ENCODE measurements around the gene RGP1. TPM values are rescaled to one million over a fixed set of nuclear protein-coding genes. Genes with fewer than 3 reads are reported as not detected.
A peak's percentile ranks its signal among the peaks of the same experiment; 100 is the strongest.

The RGP1 gene
- total and polyA plus RNA-seq, 12 donors = 6.4 to 41.2 (median 22.3) TPM

DNA sequence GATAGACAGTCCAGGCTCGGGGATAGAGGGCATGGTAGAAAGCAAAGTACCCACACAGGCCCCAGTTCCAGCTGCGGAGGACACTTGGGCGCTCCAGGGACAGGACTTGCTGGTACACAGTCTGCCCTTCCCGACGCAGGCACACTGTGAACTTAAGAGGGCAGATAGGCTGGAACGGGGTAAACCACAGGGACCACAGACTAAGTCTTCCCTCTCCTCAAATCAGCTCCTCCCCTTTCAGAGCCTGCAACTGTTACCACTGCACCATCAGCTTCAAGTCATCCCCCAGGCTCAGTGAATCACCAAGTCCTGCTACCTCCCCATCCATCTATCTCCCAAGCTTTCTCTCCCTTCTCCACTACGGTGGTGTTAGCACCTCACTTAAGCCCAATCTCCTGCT, 7.3 kb upstream of the RGP1 start:
- Histone ChIP-seq H3K9me3 (replicated peaks in 1 of 3) (no peaks in the 10 kb centered on the region), H3K27ac (no peak overlapping the region), H3K36me3 (replicated peaks in 1 of 2) (peaks cover 0 to 77% of the 10 kb centered on the region in 2 donors), H3K27me3 (no peaks in the 10 kb centered on the region), H3K4me1 (replicated peaks in 1 of 2) (peaks cover 13 to 24% of the 10 kb centered on the region in 2 donors), H3K4me3 (no peak overlapping the region)
- TF ChIP-seq, protein P1, sequence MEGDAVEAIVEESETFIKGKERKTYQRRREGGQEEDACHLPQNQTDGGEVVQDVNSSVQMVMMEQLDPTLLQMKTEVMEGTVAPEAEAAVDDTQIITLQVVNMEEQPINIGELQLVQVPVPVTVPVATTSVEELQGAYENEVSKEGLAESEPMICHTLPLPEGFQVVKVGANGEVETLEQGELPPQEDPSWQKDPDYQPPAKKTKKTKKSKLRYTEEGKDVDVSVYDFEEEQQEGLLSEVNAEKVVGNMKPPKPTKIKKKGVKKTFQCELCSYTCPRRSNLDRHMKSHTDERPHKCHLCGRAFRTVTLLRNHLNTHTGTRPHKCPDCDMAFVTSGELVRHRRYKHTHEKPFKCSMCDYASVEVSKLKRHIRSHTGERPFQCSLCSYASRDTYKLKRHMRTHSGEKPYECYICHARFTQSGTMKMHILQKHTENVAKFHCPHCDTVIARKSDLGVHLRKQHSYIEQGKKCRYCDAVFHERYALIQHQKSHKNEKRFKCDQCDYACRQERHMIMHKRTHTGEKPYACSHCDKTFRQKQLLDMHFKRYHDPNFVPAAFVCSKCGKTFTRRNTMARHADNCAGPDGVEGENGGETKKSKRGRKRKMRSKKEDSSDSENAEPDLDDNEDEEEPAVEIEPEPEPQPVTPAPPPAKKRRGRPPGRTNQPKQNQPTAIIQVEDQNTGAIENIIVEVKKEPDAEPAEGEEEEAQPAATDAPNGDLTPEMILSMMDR (IDR thresholded peaks at IDR 0.05) = no peak
- no peak for TF ChIP-seq POLR2A (IDR thresholded peaks at IDR 0.05)
- WGBS, 4 donors = 75 to 89% (median 85%) methylated on average over 7 of the region's 7 CpGs
- intact Hi-C loops (cut with DNase I) = no loop called here
- DNase-seq = peak in 1 of 7 donors; percentile 4

DNA sequence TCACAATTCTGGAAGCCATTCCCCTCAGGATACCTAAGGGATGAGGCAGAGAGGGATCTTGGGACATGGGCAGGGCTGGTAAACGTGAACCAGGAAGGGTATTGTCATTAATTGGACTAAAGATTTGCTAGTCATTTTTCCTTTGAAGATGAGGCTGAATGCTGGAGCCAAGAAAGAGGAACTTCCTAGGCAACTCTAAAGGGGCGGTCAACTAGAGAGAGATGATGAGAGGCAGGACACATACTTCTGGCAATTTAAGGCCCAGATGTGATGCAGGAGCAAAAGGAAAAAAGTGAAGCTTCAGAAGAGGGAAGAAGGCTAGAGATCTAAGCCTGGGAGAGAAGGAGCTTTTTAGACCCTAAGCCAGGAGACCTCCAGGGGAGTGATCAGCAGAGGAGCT, 5.6 kb upstream of the RGP1 start:
- H3K4me1 ChIP-seq (replicated peaks in 1 of 2) = peaks cover 27 to 38% of the 10 kb centered on the region in 2 donors
- 63 to 70% (median 66%) methylated on average over 2 of the region's 2 CpGs for WGBS, 4 donors
- no peak overlapping the region for H3K27ac ChIP-seq

DNA sequence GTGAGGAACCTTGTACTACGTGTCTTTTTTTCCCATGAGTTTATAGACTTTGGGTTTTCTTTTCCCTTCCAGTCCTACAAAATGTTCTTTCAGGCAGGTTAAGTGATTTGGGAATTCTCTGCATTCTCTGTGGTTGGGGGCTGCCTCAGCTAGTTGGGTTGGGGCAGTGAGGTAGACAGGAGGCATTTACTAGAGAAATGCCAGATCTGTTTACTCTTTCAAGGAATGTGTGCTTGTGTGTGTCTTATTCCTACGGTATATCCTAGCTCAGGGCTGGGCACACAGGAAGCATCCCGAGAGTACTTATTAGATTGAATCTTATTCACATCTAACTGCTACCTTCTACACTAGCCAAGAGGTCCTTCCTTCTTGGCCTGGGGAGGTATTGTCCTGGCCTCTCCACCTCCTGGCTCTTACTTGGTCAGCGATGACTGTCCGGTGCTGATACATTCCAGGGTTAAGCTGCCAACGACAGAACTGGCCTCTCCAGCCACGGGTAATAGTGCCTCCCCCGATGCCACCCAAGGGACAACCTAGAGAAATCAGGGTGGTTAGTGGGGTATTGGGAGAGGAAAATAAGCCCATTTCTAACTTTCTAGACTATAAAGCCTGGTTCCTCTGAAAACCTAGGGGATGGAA, 5.1 kb upstream of the RGP1 start:
- H3K36me3 ChIP-seq (replicated peaks in 1 of 2) = peaks cover 0 to 55% of the 10 kb centered on the region in 2 donors
- no peaks in the 10 kb centered on the region for H3K9me3 ChIP-seq (replicated peaks in 1 of 3)
- no peak overlapping the region for H3K4me3 ChIP-seq
- TF ChIP-seq POLR2A (IDR thresholded peaks at IDR 0.05) = no peak
- TF ChIP-seq, protein P1 (IDR thresholded peaks at IDR 0.05) = no peak
- H3K4me1 ChIP-seq (replicated peaks in 1 of 2) = peaks cover 27 to 38% of the 10 kb centered on the region in 2 donors
- WGBS, 4 donors = 80 to 85% (median 83%) methylated on average over 8 of the region's 8 CpGs
- DNase-seq = peak in 1 of 7 donors; percentile 9
- intact Hi-C loops (cut with DNase I) = no loop called here
- H3K27me3 ChIP-seq = no peaks in the 10 kb centered on the region
- peak overlapping the region in 2 of 5 donors; percentile 4 to 19 for H3K27ac ChIP-seq

More for the DNA sequence above, 5.6 kb upstream of the RGP1 start:
- Histone ChIP-seq H3K9me3 (replicated peaks in 1 of 3) (no peaks in the 10 kb centered on the region), H3K27me3 (no peaks in the 10 kb centered on the region), H3K4me3 (no peak overlapping the region), H3K36me3 (replicated peaks in 1 of 2) (peaks cover 0 to 60% of the 10 kb centered on the region in 2 donors)
- peak in 2 of 7 donors; percentile 0 to 8 for DNase-seq
- intact Hi-C loops (cut with DNase I) = no loop called here
- TF ChIP-seq POLR2A (IDR thresholded peaks at IDR 0.05) = no peak
- TF ChIP-seq, protein P1 (IDR thresholded peaks at IDR 0.05) = no peak

- Histone ChIP-seq H3K9me3 (replicated peaks in 1 of 3) (no peaks in the 10 kb centered on the region), H3K4me3 (peak overlapping the region in 1 of 4 donors; percentile 92), H3K27me3 (no peaks in the 10 kb centered on the region), H3K4me1 (replicated peaks in 1 of 2) (peaks cover 34 to 48% of the 10 kb centered on the region in 2 donors), H3K36me3 (replicated peaks in 1 of 2) (peaks cover 0 to 40% of the 10 kb centered on the region in 2 donors), H3K27ac (no peak overlapping the region)
- peak in 1 of 7 donors; percentile 9 for DNase-seq
- intact Hi-C loops (cut with DNase I) = no loop called here
- no peak for TF ChIP-seq POLR2A (IDR thresholded peaks at IDR 0.05)
- TF ChIP-seq, protein P1 (IDR thresholded peaks at IDR 0.05) = no peak
- WGBS, 4 donors = 24 to 33% (median 31%) methylated on average over 1 of the region's 1 CpG
Observed at GRCh38 chr9:35745569-35745968, 3.5 kb upstream of the RGP1 start.

Measured in adrenal gland (tissue), 12 donors.